Adrenal gland (tissue), 5 donors: Measurements from ENCODE around the gene MIS18BP1.

Source experiments
- POLR2A ChIP-seq, 2 donors: fragments of 450-650 bp; IDR thresholded peaks; one replicate each; pipeline ENCODE4 v1.6.1; 2017; ENCODE audit warnings: antibody characterized with exemption in 2 of 2, mild to moderate bottlenecking in 2 of 2, moderate library complexity in 1 of 2
- TF ChIP-seq, protein P1 (sequence below), 6 experiments: fragments of 450-650 bp in 4 of 6; fragments of 200-600 bp in 2 of 6; sonication (generic) in 1 of 6; IDR thresholded peaks; 1 replicate in 5 of 6; 2 replicates in 1 of 6; pipeline versions ENCODE4 v1.5.1 to v1.8.0; 2016 to 2021; ENCODE audit warnings: antibody characterized with exemption in 6 of 6, mild to moderate bottlenecking in 2 of 6, moderate library complexity in 1 of 6
- donor health status: DM: no; HTN: no; CAD: no.

DNA sequence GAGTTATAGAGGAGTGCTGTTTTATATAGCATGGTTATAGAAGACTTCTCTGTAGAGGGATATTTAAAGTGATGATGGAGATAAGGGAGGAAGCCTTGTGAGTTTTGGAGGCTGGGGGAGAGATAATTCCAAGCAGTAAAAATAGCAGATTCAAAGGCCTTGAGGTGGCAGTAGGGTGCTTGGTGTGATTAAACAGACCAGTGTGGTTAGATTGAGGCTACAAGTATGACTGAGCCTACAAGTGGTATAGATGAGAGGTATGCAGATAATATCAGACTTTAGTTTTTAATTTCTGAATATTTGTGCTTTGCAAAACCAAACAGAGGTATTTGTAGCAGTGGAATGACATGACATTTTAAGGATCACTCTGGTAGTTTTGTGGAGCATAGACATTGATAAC is 96.9 kb downstream of the MIS18BP1 start:
- TF ChIP-seq, protein P1, sequence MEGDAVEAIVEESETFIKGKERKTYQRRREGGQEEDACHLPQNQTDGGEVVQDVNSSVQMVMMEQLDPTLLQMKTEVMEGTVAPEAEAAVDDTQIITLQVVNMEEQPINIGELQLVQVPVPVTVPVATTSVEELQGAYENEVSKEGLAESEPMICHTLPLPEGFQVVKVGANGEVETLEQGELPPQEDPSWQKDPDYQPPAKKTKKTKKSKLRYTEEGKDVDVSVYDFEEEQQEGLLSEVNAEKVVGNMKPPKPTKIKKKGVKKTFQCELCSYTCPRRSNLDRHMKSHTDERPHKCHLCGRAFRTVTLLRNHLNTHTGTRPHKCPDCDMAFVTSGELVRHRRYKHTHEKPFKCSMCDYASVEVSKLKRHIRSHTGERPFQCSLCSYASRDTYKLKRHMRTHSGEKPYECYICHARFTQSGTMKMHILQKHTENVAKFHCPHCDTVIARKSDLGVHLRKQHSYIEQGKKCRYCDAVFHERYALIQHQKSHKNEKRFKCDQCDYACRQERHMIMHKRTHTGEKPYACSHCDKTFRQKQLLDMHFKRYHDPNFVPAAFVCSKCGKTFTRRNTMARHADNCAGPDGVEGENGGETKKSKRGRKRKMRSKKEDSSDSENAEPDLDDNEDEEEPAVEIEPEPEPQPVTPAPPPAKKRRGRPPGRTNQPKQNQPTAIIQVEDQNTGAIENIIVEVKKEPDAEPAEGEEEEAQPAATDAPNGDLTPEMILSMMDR (IDR thresholded peaks at IDR 0.05) = no peak
- no peak for TF ChIP-seq POLR2A (IDR thresholded peaks at IDR 0.05)
